ENCODE data around the gene MUC21. TPM values are rescaled to one million over a fixed set of nuclear protein-coding genes. Genes with fewer than 3 reads are reported as not detected.
"Not testable (repeated sequence)": the region's sequence is repeated elsewhere in the genome, so short reads cannot be mapped to it uniquely, and the experiment has no call there.

Gene MUC21
- total RNA-seq, 2 donors from 2014 or later, result not detected

DNA sequence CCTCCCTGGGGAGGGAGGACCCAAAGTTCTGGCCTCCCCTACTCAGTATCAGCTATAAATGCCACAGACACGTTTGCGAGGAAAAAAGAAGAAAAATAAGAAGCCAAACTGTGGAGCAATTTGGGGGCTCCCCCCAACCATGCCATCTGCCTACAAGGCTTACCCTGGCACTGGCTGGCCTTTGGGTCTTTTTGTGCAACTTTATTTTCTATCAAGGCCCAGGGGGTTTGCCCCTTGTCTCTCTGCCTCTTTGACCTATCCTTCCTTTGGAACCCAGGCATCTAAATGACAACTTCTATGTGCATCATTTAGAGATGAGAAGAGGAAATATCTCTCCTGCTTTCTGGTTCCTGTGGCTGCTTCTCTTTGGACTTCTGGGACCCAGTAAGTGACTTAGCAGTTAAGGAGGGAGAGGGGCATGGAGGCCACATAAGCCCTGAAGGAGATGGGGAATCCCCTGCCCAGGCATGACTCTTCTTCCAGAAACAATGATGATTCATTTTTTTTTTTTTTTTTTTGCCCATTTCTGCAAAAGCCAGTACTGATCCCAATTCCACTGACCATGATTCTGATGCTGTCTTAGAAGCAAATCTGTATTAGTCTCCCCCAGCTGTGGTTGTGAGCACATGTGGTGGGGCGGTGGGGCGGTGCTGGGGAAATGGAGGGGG is 27.0 kb downstream of the MUC21 start, which contains the start of gene MUC22:
TSS of gene MUC22 (plus strand) at position 82 of the 668 bp plus-strand sequence. CDS start at position 315, 233 bp downstream.
- TF ChIP-seq, protein P1, sequence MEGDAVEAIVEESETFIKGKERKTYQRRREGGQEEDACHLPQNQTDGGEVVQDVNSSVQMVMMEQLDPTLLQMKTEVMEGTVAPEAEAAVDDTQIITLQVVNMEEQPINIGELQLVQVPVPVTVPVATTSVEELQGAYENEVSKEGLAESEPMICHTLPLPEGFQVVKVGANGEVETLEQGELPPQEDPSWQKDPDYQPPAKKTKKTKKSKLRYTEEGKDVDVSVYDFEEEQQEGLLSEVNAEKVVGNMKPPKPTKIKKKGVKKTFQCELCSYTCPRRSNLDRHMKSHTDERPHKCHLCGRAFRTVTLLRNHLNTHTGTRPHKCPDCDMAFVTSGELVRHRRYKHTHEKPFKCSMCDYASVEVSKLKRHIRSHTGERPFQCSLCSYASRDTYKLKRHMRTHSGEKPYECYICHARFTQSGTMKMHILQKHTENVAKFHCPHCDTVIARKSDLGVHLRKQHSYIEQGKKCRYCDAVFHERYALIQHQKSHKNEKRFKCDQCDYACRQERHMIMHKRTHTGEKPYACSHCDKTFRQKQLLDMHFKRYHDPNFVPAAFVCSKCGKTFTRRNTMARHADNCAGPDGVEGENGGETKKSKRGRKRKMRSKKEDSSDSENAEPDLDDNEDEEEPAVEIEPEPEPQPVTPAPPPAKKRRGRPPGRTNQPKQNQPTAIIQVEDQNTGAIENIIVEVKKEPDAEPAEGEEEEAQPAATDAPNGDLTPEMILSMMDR (IDR thresholded peaks at IDR 0.05), result no peak
- H3K36me3 ChIP-seq, result no peaks in the 10 kb centered on the region
- H3K27ac ChIP-seq, result no peak within 1 kb of the TSS
- peaks cover 0 to 4% of the 10 kb centered on the region in 2 donors for H3K4me1 ChIP-seq
- H3K27me3 ChIP-seq, result no peaks in the 10 kb centered on the region
- no peak for DNase-seq (ENCODE audit: low spot score)
- peaks cover 0 to 10% of the 10 kb centered on the region in 2 donors for H3K9me3 ChIP-seq
- H3K4me3 ChIP-seq, result no peak within 1 kb of the TSS

DNA sequence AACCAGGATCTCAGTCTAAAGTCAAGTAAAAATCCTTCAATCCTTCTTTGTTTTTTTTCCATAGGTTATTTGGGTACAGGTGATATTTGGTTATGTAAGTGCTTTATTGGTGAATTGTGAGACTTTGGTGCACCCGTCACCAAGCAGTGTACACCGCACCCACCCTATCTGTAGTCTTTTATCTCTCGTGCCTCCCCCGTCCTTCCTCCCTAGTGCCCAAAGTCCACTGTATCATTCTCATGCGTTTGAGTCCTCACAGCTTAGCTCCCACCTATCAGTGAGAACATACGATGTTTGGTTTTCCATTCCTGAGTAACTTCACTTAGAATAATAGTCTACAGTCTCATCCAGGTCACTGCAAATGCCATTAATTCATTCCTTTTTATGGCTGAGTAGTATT is 27.6 kb downstream of the MUC21 start:
- no peak for DNase-seq (ENCODE audit: low spot score)
- Histone ChIP-seq H3K4me3 (no peak overlapping the region), H3K27me3 (no peaks in the 10 kb centered on the region), H3K4me1 (no peaks in the 10 kb centered on the region), H3K27ac (no peak overlapping the region), H3K36me3 (no peaks in the 10 kb centered on the region), H3K9me3 (peaks cover 0 to 10% of the 10 kb centered on the region in 2 donors)
- TF ChIP-seq, protein P1 (IDR thresholded peaks at IDR 0.05), result no peak

- Histone ChIP-seq H3K4me3 (no peak overlapping the region), H3K27me3 (no peaks in the 10 kb centered on the region), H3K4me1 (no peaks in the 10 kb centered on the region), H3K36me3 (no peaks in the 10 kb centered on the region), H3K9me3 (peaks cover 0 to 10% of the 10 kb centered on the region in 2 donors), H3K27ac (no peak overlapping the region)
- DNase-seq (ENCODE audit: low spot score), result no peak
- TF ChIP-seq, protein P1 (IDR thresholded peaks at IDR 0.05), result no peak
These were observed 33.3 kb downstream of the MUC21 start for GRCh38 chr6:31016659-31017299.

GRCh38 chr6:31017436-31017835 is 33.9 kb downstream of the MUC21 start:
- not testable (repeated sequence) for H3K36me3 ChIP-seq; H3K4me1 ChIP-seq; DNase-seq (ENCODE audit: low spot score); H3K27ac ChIP-seq; H3K27me3 ChIP-seq; H3K4me3 ChIP-seq
- peaks cover 0 to 10% of the 10 kb centered on the region in 2 donors for H3K9me3 ChIP-seq

DNA sequence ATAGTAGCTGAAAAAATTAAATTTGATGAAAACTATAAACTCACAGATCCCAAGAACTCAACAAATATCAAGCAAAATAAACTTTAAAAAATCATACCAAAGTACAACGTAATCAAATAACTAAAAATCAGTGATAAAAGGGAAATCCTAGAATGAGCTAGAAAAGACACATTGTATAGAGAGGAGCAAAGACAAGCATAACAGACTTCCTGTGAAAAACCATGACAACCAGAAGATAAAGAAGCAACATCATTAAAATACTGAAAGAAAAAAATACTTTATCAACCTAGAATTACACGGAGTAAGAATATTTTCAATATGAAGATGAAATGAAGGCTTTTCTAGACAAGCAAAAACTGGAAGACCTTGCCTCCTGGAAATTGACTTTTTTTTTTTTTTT is 36.5 kb downstream of the MUC21 start:
- TF ChIP-seq, protein P1 (IDR thresholded peaks at IDR 0.05), result no peak
- DNase-seq (ENCODE audit: low spot score), result no peak
- Histone ChIP-seq H3K27ac (no peak overlapping the region), H3K9me3 (peaks cover 0 to 4% of the 10 kb centered on the region in 2 donors), H3K27me3 (no peaks in the 10 kb centered on the region), H3K4me3 (no peak overlapping the region), H3K4me1 (no peaks in the 10 kb centered on the region), H3K36me3 (no peaks in the 10 kb centered on the region)

GRCh38 chr6:31020631-31021255 is 37.2 kb downstream of the MUC21 start:
- H3K27me3 ChIP-seq; DNase-seq (ENCODE audit: low spot score); H3K4me1 ChIP-seq; H3K36me3 ChIP-seq; H3K9me3 ChIP-seq; H3K27ac ChIP-seq; H3K4me3 ChIP-seq: not testable (repeated sequence)

DNA sequence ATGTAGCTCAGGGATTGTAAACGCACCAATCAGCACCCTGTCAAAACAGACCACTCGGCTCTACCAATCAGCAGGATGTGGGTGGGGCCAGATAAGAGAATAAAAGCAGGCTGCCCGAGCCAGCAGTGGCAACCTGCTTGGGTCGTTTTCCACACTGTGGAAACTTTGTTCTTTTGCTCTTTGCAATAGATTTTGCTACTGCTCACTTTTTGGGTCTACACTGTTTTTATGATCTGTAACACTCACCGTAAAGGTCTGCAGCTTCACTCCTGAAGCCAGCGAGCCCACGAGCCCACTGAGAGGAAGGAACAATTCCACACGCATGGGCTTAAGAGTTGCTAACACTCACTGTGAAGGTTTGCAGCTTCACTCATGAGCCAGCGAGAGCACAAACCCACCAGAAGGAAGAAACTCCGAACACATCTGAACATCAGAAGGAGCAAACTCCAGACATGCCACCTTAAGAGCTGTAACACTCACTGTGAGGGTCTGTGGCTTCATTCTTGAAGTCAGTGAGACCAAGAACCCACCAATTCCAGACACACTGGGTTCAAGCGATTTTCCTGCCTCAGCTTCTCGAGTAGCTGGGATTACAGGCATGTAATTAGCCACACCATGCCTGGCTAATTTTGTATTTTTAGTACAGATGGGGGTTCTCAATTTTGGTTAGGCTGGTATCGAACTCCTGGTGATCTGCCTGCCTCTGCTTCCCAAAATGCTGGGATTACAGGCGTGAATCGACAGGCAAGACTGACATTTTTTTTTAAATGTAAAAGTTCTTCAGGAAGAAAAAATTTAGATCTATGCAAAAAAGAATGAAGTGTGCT is 38.4 kb downstream of the MUC21 start:
- not testable (repeated sequence) for DNase-seq (ENCODE audit: low spot score); H3K36me3 ChIP-seq; H3K4me3 ChIP-seq; H3K4me1 ChIP-seq; H3K27ac ChIP-seq; H3K9me3 ChIP-seq; H3K27me3 ChIP-seq

Data from right atrium auricular region (tissue), 2 donors.